ENCODE measurements around the gene COMMD4. TPM values are rescaled to one million over a fixed set of nuclear protein-coding genes. Genes with fewer than 3 reads are reported as not detected.
"Not testable (repeated sequence)": the region's sequence is repeated elsewhere in the genome, so short reads cannot be mapped to it uniquely, and the experiment has no call there.

Gene COMMD4
- polyA plus RNA-seq, 1 of the 3 experiments (the other 2 are of a cell fraction), result 223 TPM

DNA sequence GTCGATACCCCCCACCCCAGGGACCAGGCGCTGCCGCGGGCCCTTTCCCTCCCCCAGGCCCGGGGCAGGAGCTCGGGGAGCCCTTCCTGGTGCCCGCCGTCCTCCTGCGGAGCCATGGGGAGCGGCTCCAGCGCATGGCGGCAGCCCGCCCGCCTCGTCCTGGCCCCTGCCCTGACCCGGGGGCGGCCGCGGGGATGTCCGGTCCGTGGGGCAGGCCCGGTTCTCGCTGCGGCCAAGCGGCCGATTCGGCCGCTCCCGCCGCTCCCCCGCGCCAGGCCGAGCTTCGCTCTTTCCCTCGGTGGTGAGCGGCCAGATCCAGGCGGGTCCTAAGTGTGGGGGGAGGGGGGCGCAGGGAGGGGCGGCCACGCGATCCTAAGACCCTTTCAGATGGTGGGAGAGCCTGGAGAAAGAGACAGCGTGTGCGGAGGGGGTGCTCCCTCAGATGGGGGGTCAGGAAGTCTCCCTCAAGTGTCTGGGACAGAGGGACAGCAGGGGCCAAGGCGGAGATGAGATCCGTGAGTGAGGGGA is 12.2 kb downstream of the COMMD4 start:
- POLR2A ChIA-PET, result interaction anchor here (1.6 to 1.8 kb wide), 2 partner anchors 13 to 20 kb away, joined by 7 to 11 read pairs; partner anchors contain the start of genes COMMD4 and MAN2C1
- Histone ChIP-seq H3K27me3 (ENCODE audit: insufficient read depth) (no peaks in the 10 kb centered on the region), H3K9me2 (no peaks in the 10 kb centered on the region), H3K36me3 (replicated peaks in 1 of 2; ENCODE audit: control insufficient read depth in 1 of 2, insufficient read depth in 2 of 2, low read length in 1 of 2) (no peaks in the 10 kb centered on the region), H3K4me2 (peak overlapping the region; percentile 98), H3K9me3 (no peaks in the 10 kb centered on the region), H3K79me2 (ENCODE audit: insufficient read depth) (no peaks in the 10 kb centered on the region), H3F3A (replicated peaks; ENCODE audit: insufficient read depth) (peaks cover 20% of the 10 kb centered on the region), H3K27ac (ENCODE audit: low read depth in 2 of 2, low read length in 1 of 2) (peak overlapping the region in 1 of 2 experiments; percentile 73; a peak in 1 of 4 replicates), H2AFZ (ENCODE audit: low read depth) (peak overlapping the region; percentile 84; the same call in 1 of the 2 replicates), H3K4me3 (ENCODE audit: low read depth in 2 of 2, low read length in 1 of 2) (peak overlapping the region; percentile 70 to 77), H3K4me1 (ENCODE audit: control insufficient read depth in 1 of 2, insufficient read depth in 2 of 2, low read depth in 1 of 2, low read length in 1 of 2) (peaks cover 0 to 11% of the 10 kb centered on the region in 2 experiments; a peak in 1 of 4 replicates), H4K20me1 (ENCODE audit: insufficient read depth) (no peaks in the 10 kb centered on the region), H3K9ac (peak overlapping the region; percentile 74)
- CTCF ChIA-PET, result interaction anchor here (0.6 to 3.3 kb wide), 2 partner anchors 13 to 20 kb away, joined by 4 to 18 read pairs; partner anchors contain the start of genes COMMD4 and MAN2C1
- peak; percentile 78 for DNase-seq
- TF ChIP-seq, protein P1, sequence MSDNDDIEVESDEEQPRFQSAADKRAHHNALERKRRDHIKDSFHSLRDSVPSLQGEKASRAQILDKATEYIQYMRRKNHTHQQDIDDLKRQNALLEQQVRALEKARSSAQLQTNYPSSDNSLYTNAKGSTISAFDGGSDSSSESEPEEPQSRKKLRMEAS (IDR thresholded peaks at IDR 0.05; ENCODE audit: low read depth), result no peak
- TF ChIP-seq SMC3 (IDR thresholded peaks at IDR 0.05; ENCODE audit: low read depth, low read length) (no peak), RCOR1 (IDR thresholded peaks at IDR 0.05; ENCODE audit: low read length) (no peak), GATA2 (CRISPR knock-in tag; IDR thresholded peaks at IDR 0.05) (no peak), GABPA (IDR thresholded peaks at IDR 0.05; ENCODE audit: low read depth) (no peak), MXI1 (IDR thresholded peaks at IDR 0.05; ENCODE audit: low read depth, low read length) (no peak), RFX5 (IDR thresholded peaks at IDR 0.05; ENCODE audit: low read length) (no peak), MEF2A (IDR thresholded peaks at IDR 0.05; ENCODE audit: borderline replicate concordance, low read depth) (no peak), NFIC (IDR thresholded peaks at IDR 0.05; ENCODE audit: borderline replicate concordance) (no peak)
- TF ChIP-seq, protein P2, sequence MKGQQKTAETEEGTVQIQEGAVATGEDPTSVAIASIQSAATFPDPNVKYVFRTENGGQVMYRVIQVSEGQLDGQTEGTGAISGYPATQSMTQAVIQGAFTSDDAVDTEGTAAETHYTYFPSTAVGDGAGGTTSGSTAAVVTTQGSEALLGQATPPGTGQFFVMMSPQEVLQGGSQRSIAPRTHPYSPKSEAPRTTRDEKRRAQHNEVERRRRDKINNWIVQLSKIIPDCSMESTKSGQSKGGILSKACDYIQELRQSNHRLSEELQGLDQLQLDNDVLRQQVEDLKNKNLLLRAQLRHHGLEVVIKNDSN (IDR thresholded peaks at IDR 0.05; ENCODE audit: borderline replicate concordance, low read depth), result no peak
- TF ChIP-seq, protein P3, sequence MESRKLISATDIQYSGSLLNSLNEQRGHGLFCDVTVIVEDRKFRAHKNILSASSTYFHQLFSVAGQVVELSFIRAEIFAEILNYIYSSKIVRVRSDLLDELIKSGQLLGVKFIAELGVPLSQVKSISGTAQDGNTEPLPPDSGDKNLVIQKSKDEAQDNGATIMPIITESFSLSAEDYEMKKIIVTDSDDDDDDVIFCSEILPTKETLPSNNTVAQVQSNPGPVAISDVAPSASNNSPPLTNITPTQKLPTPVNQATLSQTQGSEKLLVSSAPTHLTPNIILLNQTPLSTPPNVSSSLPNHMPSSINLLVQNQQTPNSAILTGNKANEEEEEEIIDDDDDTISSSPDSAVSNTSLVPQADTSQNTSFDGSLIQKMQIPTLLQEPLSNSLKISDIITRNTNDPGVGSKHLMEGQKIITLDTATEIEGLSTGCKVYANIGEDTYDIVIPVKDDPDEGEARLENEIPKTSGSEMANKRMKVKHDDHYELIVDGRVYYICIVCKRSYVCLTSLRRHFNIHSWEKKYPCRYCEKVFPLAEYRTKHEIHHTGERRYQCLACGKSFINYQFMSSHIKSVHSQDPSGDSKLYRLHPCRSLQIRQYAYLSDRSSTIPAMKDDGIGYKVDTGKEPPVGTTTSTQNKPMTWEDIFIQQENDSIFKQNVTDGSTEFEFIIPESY (IDR thresholded peaks at IDR 0.05; ENCODE audit: borderline replicate concordance, low read depth), result no peak
- 5% methylated on average over 21 of the region's 45 CpGs for WGBS (ENCODE audit: low lambda C conversion rate)

DNA sequence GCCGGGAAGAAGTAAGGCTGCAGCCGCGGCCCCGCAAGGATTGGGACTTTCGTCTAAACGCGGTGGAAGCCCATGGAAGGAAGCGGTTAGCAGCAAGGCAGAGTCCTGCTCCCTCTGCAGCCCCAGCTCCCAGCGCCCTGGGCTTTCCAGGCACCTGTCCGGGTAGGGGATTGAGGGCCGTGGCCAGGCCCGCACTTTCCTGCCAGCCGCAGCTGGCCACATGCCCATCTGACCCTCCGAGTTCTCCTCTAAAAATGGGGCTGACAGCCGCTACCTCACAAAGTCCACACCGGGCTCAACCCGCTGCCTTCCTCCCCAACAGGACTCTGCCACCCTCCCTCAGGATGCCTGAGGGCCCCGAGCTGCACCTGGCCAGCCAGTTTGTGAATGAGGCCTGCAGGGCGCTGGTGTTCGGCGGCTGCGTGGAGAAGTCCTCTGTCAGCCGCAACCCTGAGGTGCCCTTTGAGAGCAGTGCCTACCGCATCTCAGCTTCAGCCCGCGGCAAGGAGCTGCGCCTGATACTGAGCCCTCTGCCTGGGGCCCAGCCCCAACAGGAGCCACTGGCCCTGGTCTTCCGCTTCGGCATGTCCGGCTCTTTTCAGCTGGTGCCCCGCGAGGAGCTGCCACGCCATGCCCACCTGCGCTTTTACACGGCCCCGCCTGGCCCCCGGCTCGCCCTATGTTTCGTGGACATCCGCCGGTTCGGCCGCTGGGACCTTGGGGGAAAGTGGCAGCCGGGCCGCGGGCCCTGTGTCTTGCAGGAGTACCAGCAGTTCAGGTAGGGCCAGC is 12.9 kb downstream of the COMMD4 start:
- Histone ChIP-seq H3K9ac (peak overlapping the region; percentile 74), H3K36me3 (replicated peaks in 1 of 2; ENCODE audit: control insufficient read depth in 1 of 2, insufficient read depth in 2 of 2, low read length in 1 of 2) (no peaks in the 10 kb centered on the region), H3K4me2 (peak overlapping the region; percentile 98), H3K4me3 (ENCODE audit: low read depth in 2 of 2, low read length in 1 of 2) (peak overlapping the region; percentile 70 to 77), H4K20me1 (ENCODE audit: insufficient read depth) (no peaks in the 10 kb centered on the region), H3K9me3 (no peaks in the 10 kb centered on the region), H3K4me1 (ENCODE audit: control insufficient read depth in 1 of 2, insufficient read depth in 2 of 2, low read depth in 1 of 2, low read length in 1 of 2) (peaks cover 0 to 11% of the 10 kb centered on the region in 2 experiments; a peak in 1 of 4 replicates), H3K79me2 (ENCODE audit: insufficient read depth) (no peaks in the 10 kb centered on the region), H3K27ac (ENCODE audit: low read depth in 2 of 2, low read length in 1 of 2) (peak overlapping the region in 1 of 2 experiments; percentile 73; a peak in 1 of 4 replicates), H3F3A (replicated peaks; ENCODE audit: insufficient read depth) (peaks cover 17% of the 10 kb centered on the region), H3K27me3 (ENCODE audit: insufficient read depth) (no peaks in the 10 kb centered on the region), H3K9me2 (no peaks in the 10 kb centered on the region), H2AFZ (ENCODE audit: low read depth) (no peak overlapping the region)
- 53% methylated on average over 31 of the region's 46 CpGs for WGBS (ENCODE audit: low lambda C conversion rate)
- DNase-seq, result peak; percentile 79
- ChIA-PET POLR2A (interaction anchor here (1.8 kb wide), 1 partner anchor 19 kb away, joined by 11 read pairs; the partner anchor contains the start of gene MAN2C1), CTCF (interaction anchor here (0.6 to 3.3 kb wide), 3 partner anchors 12 to 19 kb away, joined by 3 to 18 read pairs (median 4); partner anchors contain the start of genes COMMD4 and MAN2C1)
- no peak for TF ChIP-seq YY1 (IDR thresholded peaks at IDR 0.05; ENCODE audit: low read depth)
- no peak for TF ChIP-seq SIN3A (IDR thresholded peaks at IDR 0.05; ENCODE audit: borderline replicate concordance, low read depth, low read length)
- TF ChIP-seq TEAD4 (IDR thresholded peaks at IDR 0.05; ENCODE audit: borderline replicate concordance, insufficient read depth), result no peak

DNA sequence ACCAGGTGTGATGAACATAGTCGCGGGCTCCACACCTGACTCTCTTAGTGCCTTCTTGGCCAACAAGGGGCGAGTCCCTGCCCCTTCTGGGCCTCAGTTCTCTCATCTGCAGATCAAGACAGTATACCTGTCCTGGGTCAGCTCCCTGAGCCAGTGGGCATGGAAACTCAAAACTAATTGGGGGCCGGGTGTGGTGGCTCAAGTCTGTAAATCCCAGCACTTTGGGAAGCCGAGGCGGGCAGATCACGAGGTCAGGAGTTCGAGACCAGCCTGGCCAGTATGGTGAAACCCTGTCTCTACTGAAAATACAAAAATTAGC is 13.4 kb downstream of the COMMD4 start:
- CTCF ChIA-PET, result interaction anchor here (0.9 to 3.3 kb wide), 2 partner anchors 11 to 18 kb away, joined by 3 to 18 read pairs; partner anchors contain the start of gene MAN2C1

More for the DNA sequence above, 13.4 kb downstream of the COMMD4 start:
- WGBS (ENCODE audit: low lambda C conversion rate), result 97% methylated on average over 6 of the region's 8 CpGs
- H3K4me2 ChIP-seq; DNase-seq; H3K9ac ChIP-seq; H3K27ac ChIP-seq (ENCODE audit: low read depth in 2 of 2, low read length in 1 of 2); H3K9me3 ChIP-seq; H3K79me2 ChIP-seq (ENCODE audit: insufficient read depth); H3K27me3 ChIP-seq (ENCODE audit: insufficient read depth); H3K36me3 ChIP-seq (replicated peaks in 1 of 2; ENCODE audit: control insufficient read depth in 1 of 2, insufficient read depth in 2 of 2, low read length in 1 of 2); H2AFZ ChIP-seq (ENCODE audit: low read depth); H3K9me2 ChIP-seq; H3K4me3 ChIP-seq (ENCODE audit: low read depth in 2 of 2, low read length in 1 of 2); H4K20me1 ChIP-seq (ENCODE audit: insufficient read depth): not testable (repeated sequence)
- POLR2A ChIA-PET, result interaction anchor here (1.8 kb wide), 1 partner anchor 19 kb away, joined by 11 read pairs; the partner anchor contains the start of gene MAN2C1
- Histone ChIP-seq H3F3A (replicated peaks; ENCODE audit: insufficient read depth) (peaks cover 17% of the 10 kb centered on the region), H3K4me1 (ENCODE audit: control insufficient read depth in 1 of 2, insufficient read depth in 2 of 2, low read depth in 1 of 2, low read length in 1 of 2) (peaks cover 0 to 11% of the 10 kb centered on the region in 2 experiments; a peak in 1 of 4 replicates)

Data from SK-N-SH (cell line).